ENCODE results near the gene DISC1.

DNA sequence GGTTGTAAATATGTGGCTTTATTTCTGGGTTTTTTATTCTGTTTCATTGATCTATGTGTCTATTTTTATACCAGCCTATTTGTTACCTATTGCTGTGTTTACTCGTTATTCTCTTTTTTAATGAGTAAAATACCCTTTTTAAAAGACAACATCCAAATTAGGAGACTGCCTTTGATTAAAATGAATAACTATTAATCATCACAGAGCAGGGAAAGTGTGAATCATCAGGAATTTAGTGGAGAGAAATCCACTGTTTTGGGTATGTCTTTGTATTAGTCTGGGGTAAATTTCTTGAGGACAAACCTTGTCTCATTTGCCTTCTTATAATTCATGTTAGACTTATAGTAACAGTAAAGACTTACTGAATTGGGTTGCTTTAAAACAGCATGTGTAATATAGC is 12.1 kb downstream of the DISC1 start:
- TF ChIP-seq POLR2A (IDR thresholded peaks at IDR 0.05; ENCODE audit: low read depth, low read length) (no peak), GATA2 (IDR thresholded peaks at IDR 0.05; ENCODE audit: insufficient read depth, insufficient read length, low read depth, low read length) (no peak), EZH2 (IDR thresholded peaks at IDR 0.05; ENCODE audit: borderline replicate concordance, low read depth, low read length, severe bottlenecking) (no peak), JUN (IDR thresholded peaks at IDR 0.05; ENCODE audit: borderline replicate concordance, insufficient read depth, insufficient read length, low read depth) (no peak), POLR2AphosphoS5 (IDR thresholded peaks at IDR 0.05; ENCODE audit: insufficient read depth, low read depth, low read length) (no peak)
- TF ChIP-seq, protein P1, sequence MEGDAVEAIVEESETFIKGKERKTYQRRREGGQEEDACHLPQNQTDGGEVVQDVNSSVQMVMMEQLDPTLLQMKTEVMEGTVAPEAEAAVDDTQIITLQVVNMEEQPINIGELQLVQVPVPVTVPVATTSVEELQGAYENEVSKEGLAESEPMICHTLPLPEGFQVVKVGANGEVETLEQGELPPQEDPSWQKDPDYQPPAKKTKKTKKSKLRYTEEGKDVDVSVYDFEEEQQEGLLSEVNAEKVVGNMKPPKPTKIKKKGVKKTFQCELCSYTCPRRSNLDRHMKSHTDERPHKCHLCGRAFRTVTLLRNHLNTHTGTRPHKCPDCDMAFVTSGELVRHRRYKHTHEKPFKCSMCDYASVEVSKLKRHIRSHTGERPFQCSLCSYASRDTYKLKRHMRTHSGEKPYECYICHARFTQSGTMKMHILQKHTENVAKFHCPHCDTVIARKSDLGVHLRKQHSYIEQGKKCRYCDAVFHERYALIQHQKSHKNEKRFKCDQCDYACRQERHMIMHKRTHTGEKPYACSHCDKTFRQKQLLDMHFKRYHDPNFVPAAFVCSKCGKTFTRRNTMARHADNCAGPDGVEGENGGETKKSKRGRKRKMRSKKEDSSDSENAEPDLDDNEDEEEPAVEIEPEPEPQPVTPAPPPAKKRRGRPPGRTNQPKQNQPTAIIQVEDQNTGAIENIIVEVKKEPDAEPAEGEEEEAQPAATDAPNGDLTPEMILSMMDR (IDR thresholded peaks at IDR 0.05; ENCODE audit: extremely low read depth in 1 of 2, insufficient read depth in 1 of 2, low read depth in 1 of 2, low read length in 2 of 2) = no peak
- TF ChIP-seq, protein P2, sequence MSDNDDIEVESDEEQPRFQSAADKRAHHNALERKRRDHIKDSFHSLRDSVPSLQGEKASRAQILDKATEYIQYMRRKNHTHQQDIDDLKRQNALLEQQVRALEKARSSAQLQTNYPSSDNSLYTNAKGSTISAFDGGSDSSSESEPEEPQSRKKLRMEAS (IDR thresholded peaks at IDR 0.05; ENCODE audit: insufficient read depth, insufficient read length) = no peak
